LoVo (cell line): Measurements from ENCODE around the gene CCBE1.

ENCODE experiments used
- DNase-seq: peaks from one replicate; pipeline ENCODE4 v3.0.0-alpha.2; 2016; ENCODE audit warnings: low spot score

The CCBE1 gene

GRCh38 chr18:59454909-59455727 is 242.1 kb downstream of the CCBE1 start:
- no peak for DNase-seq

DNA sequence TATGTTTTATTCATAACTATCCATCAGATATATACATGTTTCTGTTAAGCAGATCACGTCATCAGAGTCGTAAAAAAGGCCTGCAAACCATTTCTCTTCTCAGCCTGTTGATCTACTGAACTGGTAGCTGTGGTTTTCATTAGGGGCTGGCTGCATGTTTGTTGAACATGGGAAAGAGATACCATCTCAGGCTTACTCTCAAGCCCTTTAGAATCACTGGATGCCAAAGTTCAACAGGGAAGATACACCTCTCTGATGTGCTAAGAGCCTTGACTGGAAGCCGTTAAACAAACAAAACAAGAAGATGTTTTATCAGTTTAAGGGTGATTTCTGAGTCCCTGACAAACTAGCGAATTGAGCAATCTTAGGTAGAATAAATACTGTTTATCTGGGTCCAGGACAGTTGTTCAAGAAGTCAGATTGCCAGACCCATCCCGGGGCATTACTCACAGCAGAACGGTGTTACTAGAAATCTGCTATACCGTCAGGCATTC is 243.7 kb downstream of the CCBE1 start:
- no peak for DNase-seq

DNA sequence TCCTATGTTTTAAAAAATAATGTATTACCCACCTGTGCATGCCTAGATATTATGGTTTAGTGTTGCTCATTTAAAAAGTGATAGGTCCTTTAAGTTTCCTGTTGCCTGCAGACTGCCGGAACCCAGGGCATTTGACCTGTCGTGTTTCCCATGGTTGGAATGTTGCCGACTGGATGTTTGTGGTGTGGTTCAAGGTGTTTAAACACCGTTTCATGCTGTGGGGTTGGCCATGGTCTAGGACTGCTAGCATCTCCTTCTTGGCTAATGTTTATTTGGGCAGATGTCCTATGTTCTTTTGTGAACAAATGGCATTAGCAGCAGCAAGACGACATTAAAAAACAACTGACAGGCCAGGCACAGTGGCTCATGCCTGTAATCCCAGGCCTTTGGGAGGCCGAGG is 245.3 kb downstream of the CCBE1 start:
- no peak for DNase-seq

- no peak for DNase-seq
Observed at GRCh38 chr18:59451073-59451472, 246.2 kb downstream of the CCBE1 start.

DNA sequence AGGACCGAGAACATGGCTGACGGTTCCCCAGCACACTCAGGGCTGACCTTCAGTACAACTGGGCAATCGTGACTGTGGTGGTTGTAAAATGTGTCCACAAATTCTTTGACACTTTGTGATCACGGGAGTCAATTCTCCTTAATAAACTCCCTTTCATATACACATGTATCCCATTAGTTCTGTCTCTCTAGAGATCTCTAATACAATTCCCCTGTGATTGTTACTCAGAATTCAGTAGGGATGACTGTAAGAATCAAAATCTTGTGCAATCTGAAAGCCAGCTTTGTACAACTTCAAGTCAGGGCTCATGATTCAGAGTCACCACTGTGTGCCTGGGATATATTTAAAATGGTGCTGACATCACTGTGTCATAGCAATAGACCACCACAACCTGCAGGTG is 248.7 kb downstream of the CCBE1 start:
- DNase-seq = no peak

DNA sequence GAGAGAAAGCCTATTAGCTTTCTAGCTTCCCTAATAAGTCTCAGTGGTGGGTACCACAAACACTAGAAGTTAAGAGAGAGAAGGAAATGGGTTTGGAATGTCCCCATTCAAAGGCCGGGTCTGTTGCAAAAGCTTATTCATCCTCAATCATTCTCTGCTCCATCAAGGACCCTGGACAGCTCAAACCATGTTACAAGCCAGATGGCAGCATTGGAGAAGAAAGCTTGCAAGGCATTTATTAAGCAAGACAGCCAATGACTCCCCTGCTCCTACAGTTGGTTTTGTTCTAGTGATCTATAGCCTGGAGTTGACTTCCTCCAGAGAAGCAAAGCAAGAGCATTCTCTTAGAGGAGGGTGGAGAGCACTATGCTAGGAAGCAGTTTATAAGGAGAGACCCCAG is 251.2 kb downstream of the CCBE1 start:
- no peak for DNase-seq

DNA sequence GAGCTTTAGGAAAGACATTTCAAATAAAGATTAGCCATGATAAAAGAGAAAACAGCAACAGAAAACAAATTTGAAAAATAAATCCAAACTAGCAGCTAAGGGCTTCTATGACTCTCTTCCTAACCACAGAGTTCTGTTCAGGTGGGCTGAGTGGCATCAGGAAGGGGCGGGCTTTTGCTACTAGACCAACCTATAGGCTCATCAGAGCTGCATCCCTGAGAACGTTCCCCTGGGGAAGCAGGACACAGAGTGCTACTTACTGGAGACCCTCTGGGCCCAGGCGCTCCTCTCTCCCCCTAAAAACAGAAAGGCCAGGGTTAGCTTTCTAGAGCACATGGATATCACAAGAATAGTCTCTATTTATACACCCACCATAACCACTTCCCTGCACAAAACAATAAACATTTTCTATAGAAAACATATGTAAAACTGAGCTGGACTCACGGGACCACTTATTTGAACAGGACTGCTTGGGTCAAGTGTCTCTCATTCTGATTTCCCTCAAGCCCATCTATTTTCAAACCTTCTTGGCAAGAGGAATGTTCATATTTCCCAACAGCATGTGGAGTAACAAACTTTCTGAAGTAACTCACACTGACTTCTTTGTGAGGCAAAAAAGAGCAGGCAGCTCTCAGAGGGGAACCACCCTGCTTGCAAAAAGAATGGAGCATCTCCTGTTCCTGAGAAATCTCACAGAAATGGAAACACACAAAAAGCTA is 259.2 kb downstream of the CCBE1 start:
- DNase-seq = no peak

GRCh38 chr18:59432803-59433597 is 264.2 kb downstream of the CCBE1 start:
- no peak for DNase-seq

- DNase-seq = no peak
Observed at GRCh38 chr18:59431131-59431530, 266.1 kb downstream of the CCBE1 start.

GRCh38 chr18:59429608-59430007 is 267.6 kb downstream of the CCBE1 start:
- DNase-seq = no peak

GRCh38 chr18:59428018-59428417 is 269.2 kb downstream of the CCBE1 start:
- DNase-seq = no peak

DNA sequence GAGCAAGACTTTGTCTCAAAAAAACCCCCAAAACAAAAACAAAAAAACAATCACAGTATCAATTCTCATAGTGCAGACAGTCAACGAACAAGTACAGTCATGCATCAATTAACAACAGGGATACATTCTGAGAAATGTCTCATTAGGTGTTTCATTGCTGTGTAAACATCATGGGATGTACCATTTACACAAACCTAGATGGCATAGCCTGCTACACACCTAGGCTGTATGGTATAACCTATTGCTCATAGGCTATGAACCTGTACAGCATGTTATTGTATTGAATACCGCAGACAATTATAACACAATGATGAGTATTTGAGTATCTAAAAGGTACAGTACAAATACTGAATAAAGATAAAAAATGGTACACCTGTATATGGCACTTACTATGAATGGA is 270.4 kb downstream of the CCBE1 start:
- DNase-seq = no peak

DNA sequence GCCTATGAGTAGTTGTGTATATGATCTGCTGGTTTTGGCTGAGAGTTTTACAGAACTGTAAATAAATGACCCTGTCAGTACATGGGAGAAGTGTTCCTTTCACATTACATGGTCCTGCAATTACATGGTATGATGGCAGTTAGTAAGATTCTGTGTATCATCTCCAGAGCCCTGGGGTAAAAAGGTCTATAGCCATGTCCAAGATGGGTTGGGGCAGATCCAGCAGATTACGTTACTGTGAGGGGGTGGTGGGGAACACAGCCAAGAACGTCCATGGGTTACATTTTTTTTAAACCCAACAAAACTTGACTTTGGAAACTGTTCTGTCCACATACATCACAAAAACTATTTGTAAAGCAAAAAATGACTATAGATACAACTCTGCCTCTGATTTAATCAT is 274.0 kb downstream of the CCBE1 start:
- no peak for DNase-seq

DNA sequence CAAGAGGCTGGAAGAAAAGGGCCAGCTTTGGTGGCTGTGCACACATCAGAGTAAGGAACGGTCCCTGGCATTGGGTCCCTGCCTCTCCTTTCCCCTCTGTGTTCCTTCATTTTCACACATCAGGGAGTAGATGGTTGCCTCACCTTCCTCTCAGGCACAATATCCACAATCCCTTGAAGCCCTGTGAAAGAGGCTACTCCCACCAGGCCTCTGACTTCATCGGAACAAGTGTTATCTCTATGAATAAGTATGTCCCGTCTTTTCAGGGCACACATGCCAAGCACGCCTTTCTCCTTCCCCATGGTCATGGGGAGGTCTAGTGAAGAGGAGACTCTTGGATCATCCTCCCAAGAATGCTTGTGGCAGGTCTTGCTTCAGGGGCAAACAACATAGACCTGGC is 277.0 kb downstream of the CCBE1 start:
- DNase-seq = no peak

DNA sequence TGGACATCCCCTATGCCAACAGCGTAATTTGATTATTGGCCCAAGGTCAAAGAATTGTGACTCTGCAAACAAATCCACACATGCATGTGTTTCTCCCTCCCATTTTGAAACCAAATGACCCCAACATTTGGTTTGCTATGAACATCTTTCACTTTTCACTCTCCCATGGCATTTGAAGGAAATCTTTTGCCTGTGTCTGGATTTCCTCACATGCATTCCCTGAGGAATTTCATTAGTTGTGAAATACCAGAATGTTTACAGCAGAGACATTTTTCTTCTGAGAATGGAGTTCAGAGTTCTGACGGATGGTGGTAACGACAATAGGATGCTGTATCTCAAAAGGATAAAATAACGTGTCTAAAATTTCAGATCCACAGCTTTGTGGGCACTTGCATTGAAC is 277.8 kb downstream of the CCBE1 start:
- no peak for DNase-seq

GRCh38 chr18:59416818-59417217 is 280.4 kb downstream of the CCBE1 start:
- no peak for DNase-seq

DNA sequence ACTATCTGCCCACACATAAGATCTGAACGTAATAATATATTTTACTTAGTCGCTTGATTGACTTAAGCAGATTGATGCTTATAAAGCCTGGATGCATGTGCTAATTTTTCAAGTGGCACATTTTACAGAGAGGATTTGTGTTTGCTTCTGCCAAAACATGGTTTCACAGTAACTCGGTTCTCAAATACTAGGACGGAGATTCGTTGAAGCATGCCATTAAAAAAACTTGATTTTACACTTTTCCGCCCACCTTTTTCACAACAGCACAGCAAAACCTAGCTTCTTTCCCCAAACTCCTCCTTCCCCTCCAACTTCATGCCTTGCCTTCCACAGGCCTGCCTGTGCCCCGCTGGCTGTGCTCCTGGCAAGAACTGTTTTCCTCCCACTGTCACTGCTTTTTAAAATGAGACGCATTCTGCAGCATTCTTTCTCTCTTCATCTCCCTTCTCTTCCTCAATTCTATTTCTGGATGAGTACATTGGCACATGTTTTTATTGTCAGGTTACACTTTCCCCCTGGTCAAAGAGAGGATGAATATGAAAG is 283.0 kb downstream of the CCBE1 start:
- no peak for DNase-seq

DNA sequence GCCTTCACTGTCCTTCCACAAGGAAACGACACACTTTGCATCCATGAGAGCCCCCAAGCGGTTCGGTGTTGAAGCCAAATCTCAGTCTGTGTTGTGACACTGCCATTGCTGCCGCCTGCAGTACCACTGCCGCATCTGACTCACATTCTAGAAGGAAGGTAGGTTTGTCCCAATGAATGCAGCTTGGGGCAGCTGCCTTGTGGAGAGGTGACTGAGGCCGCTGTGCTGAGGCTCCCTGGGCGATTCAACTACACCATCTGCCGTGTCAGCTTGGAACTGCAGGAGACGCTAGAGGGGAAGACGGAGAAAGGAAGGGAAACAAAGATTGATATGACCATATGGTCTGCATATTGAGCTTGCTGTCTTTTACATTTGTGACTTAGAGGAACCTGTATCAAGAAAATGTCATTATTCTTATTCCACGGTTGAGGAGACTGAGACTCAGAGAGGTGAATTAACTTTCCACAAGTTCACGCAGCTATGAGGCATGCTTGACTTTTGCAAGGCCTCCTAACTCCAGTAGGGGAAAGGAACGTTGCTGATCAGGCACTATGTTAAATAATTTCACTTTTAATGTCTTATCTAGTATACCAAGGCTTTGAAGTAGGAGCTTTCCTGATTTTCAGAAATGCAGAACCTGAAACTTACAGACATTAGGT is 294.7 kb downstream of the CCBE1 start:
- DNase-seq = peak; percentile 70

DNA sequence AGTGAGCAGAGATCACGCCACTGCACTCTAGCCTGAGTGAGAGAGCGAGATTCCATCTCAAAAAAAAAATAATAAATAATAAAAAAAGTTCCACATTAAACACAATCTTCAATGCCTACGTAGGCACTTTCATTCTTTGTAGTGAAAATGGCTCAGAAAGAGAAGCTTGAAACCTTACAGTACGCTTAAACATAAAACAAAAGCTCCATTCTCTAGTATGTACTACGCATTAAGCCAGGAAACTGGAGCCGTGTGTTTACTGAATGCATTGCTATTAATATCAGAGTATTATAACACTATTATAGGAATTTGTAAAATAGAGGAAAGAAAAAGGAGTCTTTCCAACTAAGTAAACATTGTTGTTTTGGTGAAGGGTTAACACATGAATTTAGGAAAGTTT is 296.8 kb downstream of the CCBE1 start:
- DNase-seq = no peak

GRCh38 chr18:59395226-59396175 is 301.7 kb downstream of the CCBE1 start:
- no peak for DNase-seq

GRCh38 chr18:59393381-59393780 is 303.8 kb downstream of the CCBE1 start:
- no peak for DNase-seq
